Aorta (tissue), 5 donors: Measurements from ENCODE around the gene RYR1. TPM values are rescaled to one million over a fixed set of nuclear protein-coding genes. Genes with fewer than 3 reads are reported as not detected.

ENCODE experiments used
- ATAC-seq: fragments of 200-7000 bp; cut with Tn5 transposase; one replicate; pipeline ENCODE4 v1.9.1; 2022; ENCODE audit warnings: moderate library complexity; ENCODE audit not compliant: low FRiP score
- DNase-seq, 2 donors: peaks; one replicate each; pipeline ENCODE4 v3.0.0-alpha.2; 2020
- H3K27ac ChIP-seq, 2 donors: one replicate each; pipeline ENCODE4 v1.5.1; 2013; ENCODE audit warnings: low read length in 2 of 2, mild to moderate bottlenecking in 2 of 2, moderate library complexity in 2 of 2, control low read depth in 1 of 2, inconsistent platforms in 1 of 2, low read depth in 1 of 2
- H3K27me3 ChIP-seq, 2 donors: one replicate each; pipeline ENCODE4 v1.6.1; 2013; ENCODE audit warnings: control low read depth in 1 of 2, low read length in 1 of 2, mild to moderate bottlenecking in 1 of 2, moderate library complexity in 1 of 2; ENCODE audit not compliant: insufficient read depth in 2 of 2, control insufficient read depth in 1 of 2
- H3K36me3 ChIP-seq, 2 donors: one replicate each; pipeline ENCODE4 v1.6.1; 2013; ENCODE audit warnings: control low read depth in 1 of 2, low read length in 1 of 2, mild to moderate bottlenecking in 1 of 2; ENCODE audit not compliant: insufficient read depth in 2 of 2, control insufficient read depth in 1 of 2
- H3K4me1 ChIP-seq, 2 donors: one replicate each; pipeline ENCODE4 v1.6.1; 2013; ENCODE audit warnings: low read length in 2 of 2, control low read depth in 1 of 2, mild to moderate bottlenecking in 1 of 2, moderate library complexity in 1 of 2; ENCODE audit not compliant: insufficient read depth in 2 of 2, control insufficient read depth in 1 of 2
- H3K4me3 ChIP-seq, 2 donors: one replicate each; pipeline ENCODE4 v1.5.1; 2013; ENCODE audit warnings: low read length in 2 of 2, control low read depth in 1 of 2, mild to moderate bottlenecking in 1 of 2
- H3K9me3 ChIP-seq: one replicate; pipeline ENCODE4 v1.6.1; 2013; ENCODE audit warnings: mild to moderate bottlenecking, low read length; ENCODE audit not compliant: control insufficient read depth
- WGBS, 2 donors: extraction: QIAGEN DNeasy Blood & Tissue Kit; methylation state at CpG; one replicate each; pipeline ENCODE4 v1.1.7; 2013; 5-methylcytosine and 5-hydroxymethylcytosine counted together
- intact Hi-C, 2 donors: fragments of 100-400 bp; cut with DNase I; formaldehyde crosslinking; loops; one replicate each; pipeline versions ENCODE4 v1.14.2 to v1.15.0; 2022
- polyA plus RNA-seq, 2 donors: library from polyadenylated mRNA; stranded (reverse); fragments of 200-250 nt; gene quantifications; one replicate each; pipeline ENCODE4 v1.2.3, GENCODE V29; 2013
- total RNA-seq, 2 donors: library from RNA; stranded (reverse); fragmentation: NEBNext Ultra II Directional; extraction: Animal tissue kit (Norgen Biotek cat#: 25700); gene quantifications; one replicate each; pipeline ENCODE4 v1.2.1, GENCODE V29; 2021
- donor health status: healthy with polysubstance abuse.
- donor health status: Bipolar disorder and iron deficiency.
- donor health status: DM: no; HTN: no; CAD: no.
- donor health status: DM: no; HTN: no; CAD: no.
- donor health status: DM: yes; HTN: yes; CAD: no.

The RYR1 gene
- total and polyA plus RNA-seq, 4 donors: 0.38 to 5.4 (median 1.2) TPM

DNA sequence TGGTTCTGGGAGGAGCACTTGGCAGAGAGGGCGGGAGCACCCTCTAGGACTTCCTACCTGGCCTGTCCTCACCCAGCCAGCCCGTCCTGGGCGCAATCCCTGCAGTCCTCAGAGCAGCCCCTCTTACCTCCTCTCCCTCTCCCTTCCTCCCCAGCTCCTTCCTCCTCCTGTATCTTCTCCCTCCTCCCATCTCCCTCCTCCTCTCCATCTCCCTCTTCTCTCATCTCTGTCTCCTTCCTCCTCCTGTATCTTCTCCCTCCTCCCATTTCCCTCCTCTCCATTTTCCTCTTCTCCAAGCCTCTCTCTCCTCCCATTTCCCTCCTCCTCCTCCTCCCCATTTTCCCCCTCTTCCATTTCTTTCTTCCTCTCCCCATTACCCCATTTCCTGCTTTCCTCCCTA lies 89.8 kb downstream of the RYR1 start:
- WGBS, 2 donors: 86% methylated on average over 3 of the region's 3 CpGs

DNA sequence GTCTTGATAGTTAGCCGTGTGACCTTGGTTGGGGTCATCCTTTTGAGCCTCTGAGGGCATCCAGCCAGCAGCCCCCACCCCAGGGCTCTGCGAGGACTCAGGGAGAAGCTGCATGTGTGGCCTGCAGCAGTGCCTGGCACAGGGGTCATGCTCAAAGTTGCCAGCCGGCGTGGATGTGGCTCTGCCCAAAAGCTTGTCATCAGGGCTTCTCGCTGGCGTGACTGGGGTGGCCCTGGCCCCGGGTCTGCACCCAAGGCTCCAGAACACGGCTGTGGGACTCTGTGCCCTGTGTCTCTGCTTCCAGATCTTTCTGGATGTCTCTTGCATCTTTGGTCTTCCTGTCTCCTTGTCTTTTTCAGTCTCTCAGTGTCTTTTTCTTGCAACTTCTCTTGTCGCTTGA lies 90.9 kb downstream of the RYR1 start:
- DNase-seq (peak in 1 of 2 donors; percentile 45), ATAC-seq (no peak)
- intact Hi-C loops: no loop called here
- no peak overlapping the region for H3K4me3 ChIP-seq
- no peaks in the 10 kb centered on the region for H3K36me3 ChIP-seq
- H3K27me3 ChIP-seq: no peaks in the 10 kb centered on the region
- no peaks in the 10 kb centered on the region for H3K4me1 ChIP-seq
- no peak overlapping the region for H3K27ac ChIP-seq
- WGBS, 2 donors: 47 to 48% methylated on average over 9 of the region's 9 CpGs
- H3K9me3 ChIP-seq: no peaks in the 10 kb centered on the region

More for the DNA sequence above, 89.8 kb downstream of the RYR1 start:
- Histone ChIP-seq H3K36me3 (no peaks in the 10 kb centered on the region), H3K27ac (no peak overlapping the region), H3K4me3 (no peak overlapping the region), H3K4me1 (no peaks in the 10 kb centered on the region), H3K9me3 (no peaks in the 10 kb centered on the region), H3K27me3 (no peaks in the 10 kb centered on the region)
- intact Hi-C loops: no loop called here
- no peak for ATAC-seq
- no peak for DNase-seq

- Histone ChIP-seq H3K4me3 (no peak overlapping the region), H3K27ac (no peak overlapping the region), H3K27me3 (no peaks in the 10 kb centered on the region), H3K9me3 (no peaks in the 10 kb centered on the region), H3K4me1 (no peaks in the 10 kb centered on the region), H3K36me3 (no peaks in the 10 kb centered on the region)
- DNase-seq (peak in 1 of 2 donors; percentile 31), ATAC-seq (no peak)
- intact Hi-C loops: no loop called here
- WGBS, 2 donors: 97% methylated on average over 22 of the region's 22 CpGs
Measured at GRCh38 chr19:38524994-38525634, 91.6 kb downstream of the RYR1 start.

DNA sequence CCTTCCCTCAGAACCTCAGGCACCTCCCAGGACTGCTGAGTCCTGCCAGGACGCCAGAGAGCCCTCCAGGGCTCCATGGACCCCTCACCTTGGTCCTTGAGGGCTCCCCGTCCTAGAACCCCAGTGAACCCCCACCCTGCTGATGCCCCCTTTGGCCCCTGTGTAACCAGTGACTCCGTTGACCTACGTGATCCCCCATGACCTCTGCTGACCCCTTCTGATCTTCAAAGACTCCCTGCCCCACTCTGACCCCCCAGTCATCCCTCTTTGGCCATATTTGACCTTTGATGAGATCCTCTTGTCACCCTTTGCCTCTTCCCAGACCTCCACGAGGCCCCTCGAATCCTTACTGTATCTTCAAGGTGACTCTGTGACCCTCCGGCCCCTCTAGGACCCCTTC lies 92.9 kb downstream of the RYR1 start:
- H3K27ac ChIP-seq: no peak overlapping the region
- ATAC-seq: no peak
- no peak overlapping the region for H3K4me3 ChIP-seq
- intact Hi-C loops: no loop called here
- no peaks in the 10 kb centered on the region for H3K36me3 ChIP-seq
- H3K9me3 ChIP-seq: no peaks in the 10 kb centered on the region
- H3K27me3 ChIP-seq: no peaks in the 10 kb centered on the region
- 89 to 90% methylated on average over 7 of the region's 7 CpGs for WGBS, 2 donors
- peak in 1 of 2 donors; percentile 4 for DNase-seq
- H3K4me1 ChIP-seq: no peaks in the 10 kb centered on the region

DNA sequence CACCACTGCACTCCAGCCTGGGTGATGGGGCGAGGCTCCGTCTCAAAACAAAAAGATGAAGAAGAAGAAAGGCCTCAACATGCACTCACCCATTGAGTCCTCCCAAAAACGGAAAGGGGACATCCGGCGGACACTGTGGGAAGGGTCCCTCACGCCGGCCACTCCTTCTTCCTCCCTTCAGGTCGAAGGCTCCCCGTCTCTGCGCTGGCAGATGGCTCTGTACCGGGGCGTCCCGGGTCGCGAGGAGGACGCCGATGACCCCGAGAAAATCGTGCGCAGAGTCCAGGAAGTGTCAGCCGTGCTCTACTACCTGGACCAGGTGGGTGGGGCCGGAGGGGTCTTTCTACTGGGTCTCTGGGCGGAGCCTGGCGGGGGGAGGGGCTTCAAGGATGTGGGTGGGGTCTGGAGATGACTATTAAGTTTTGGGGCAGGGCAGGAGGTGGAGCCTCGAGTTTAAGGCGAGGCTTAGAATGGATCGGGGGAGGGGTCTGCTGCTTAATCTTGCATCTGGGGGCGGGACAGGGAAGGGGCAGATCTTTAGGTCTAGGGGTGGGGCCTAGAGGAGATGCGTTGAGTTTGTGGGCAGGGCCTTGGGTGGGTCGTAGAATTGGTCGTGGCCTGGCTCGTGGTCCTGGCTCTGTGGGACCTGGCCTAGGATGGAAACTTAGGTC lies 94.1 kb downstream of the RYR1 start:
- Histone ChIP-seq H3K27ac (no peak overlapping the region), H3K9me3 (no peaks in the 10 kb centered on the region), H3K36me3 (no peaks in the 10 kb centered on the region), H3K27me3 (no peaks in the 10 kb centered on the region), H3K4me1 (no peaks in the 10 kb centered on the region), H3K4me3 (no peak overlapping the region)
- intact Hi-C loops: no loop called here
- DNase-seq (no peak), ATAC-seq (no peak)
- WGBS, 2 donors: 70 to 74% methylated on average over 32 of the region's 32 CpGs

GRCh38 chr19:38528213-38528755 lies 94.8 kb downstream of the RYR1 start:
- H3K36me3 ChIP-seq: no peaks in the 10 kb centered on the region
- no peak overlapping the region for H3K27ac ChIP-seq
- no peak overlapping the region for H3K4me3 ChIP-seq
- ATAC-seq (no peak), DNase-seq (no peak)
- intact Hi-C loops: no loop called here
- no peaks in the 10 kb centered on the region for H3K27me3 ChIP-seq
- no peaks in the 10 kb centered on the region for H3K9me3 ChIP-seq
- no peaks in the 10 kb centered on the region for H3K4me1 ChIP-seq
- 77 to 79% methylated on average over 24 of the region's 24 CpGs for WGBS, 2 donors

DNA sequence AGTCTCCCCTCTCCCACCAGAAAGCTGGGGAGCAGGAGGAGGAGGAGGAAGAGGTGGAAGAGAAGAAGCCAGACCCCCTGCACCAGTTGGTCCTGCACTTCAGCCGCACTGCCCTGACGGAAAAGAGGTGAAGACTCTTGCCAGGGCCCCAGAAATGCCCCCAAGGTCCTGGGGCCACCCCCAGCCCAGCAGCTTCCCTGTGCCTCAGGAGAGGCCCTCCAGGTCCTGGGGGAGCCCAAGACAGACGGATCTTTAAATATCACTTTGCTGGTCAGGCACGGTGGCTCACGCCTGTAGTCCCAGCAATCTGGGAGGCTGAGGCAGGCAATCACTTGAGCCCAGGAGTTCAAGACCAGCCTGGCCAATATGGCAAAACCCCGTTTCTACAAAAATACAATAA lies 95.4 kb downstream of the RYR1 start:
- 87 to 94% methylated on average over 6 of the region's 6 CpGs for WGBS, 2 donors
- DNase-seq (no peak), ATAC-seq (no peak)
- H3K9me3 ChIP-seq: no peaks in the 10 kb centered on the region
- H3K36me3 ChIP-seq: no peaks in the 10 kb centered on the region
- no peaks in the 10 kb centered on the region for H3K4me1 ChIP-seq
- H3K27ac ChIP-seq: no peak overlapping the region
- intact Hi-C loops: no loop called here
- H3K4me3 ChIP-seq: no peak overlapping the region
- H3K27me3 ChIP-seq: no peaks in the 10 kb centered on the region

DNA sequence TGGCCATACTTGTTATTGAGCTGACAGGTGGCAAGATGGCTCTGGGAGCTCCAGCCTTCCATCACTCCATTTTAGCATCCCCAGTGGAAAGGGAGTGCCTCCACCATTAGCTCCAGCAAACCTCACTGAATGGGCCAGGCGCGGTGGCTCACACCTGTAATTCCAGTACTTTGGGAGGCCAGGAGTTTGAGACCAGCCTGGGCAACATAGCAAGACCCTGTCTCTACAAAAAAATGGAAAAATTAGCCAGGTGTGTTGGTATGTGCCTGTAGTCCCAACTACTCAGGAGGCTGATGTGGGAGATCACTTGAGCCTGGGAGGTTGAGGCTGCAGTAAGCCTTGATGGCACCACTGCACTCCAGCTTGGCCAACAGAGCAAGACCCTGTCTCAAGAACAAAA lies 98.0 kb downstream of the RYR1 start:
- no peaks in the 10 kb centered on the region for H3K36me3 ChIP-seq
- no peaks in the 10 kb centered on the region for H3K27me3 ChIP-seq
- DNase-seq: no peak
- no peak for ATAC-seq
- no peak overlapping the region for H3K4me3 ChIP-seq
- H3K4me1 ChIP-seq: no peaks in the 10 kb centered on the region
- no peak overlapping the region for H3K27ac ChIP-seq
- peaks cover 9% of the 10 kb centered on the region for H3K9me3 ChIP-seq
- intact Hi-C loops: no loop called here
- 96 to 98% methylated on average over 2 of the region's 2 CpGs for WGBS, 2 donors

DNA sequence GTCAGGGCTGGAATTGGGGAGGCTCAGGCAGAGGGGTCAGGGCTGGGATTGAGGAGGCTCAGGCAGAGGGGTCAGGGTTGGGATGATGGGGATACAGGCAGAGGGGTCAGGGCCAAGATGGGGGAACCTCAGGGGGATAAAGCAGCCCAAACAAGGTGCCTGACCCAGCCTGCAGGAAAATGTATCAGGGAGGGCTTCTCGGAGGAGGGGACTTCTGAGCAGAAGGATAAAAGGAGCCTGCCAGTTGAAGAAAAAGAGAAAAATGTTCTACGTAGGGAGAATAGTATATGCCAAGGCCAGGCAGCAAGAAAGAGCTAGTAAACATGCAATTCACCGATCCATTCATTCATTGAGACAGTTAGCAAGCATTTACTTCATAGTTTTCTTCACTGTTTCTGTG lies 99.4 kb downstream of the RYR1 start:
- 73 to 75% methylated on average over 3 of the region's 3 CpGs for WGBS, 2 donors

More for the DNA sequence above, 99.4 kb downstream of the RYR1 start:
- Histone ChIP-seq H3K9me3 (peaks cover 9% of the 10 kb centered on the region), H3K36me3 (no peaks in the 10 kb centered on the region), H3K27ac (no peak overlapping the region), H3K4me1 (no peaks in the 10 kb centered on the region), H3K27me3 (no peaks in the 10 kb centered on the region), H3K4me3 (no peak overlapping the region)
- DNase-seq: no peak
- ATAC-seq: no peak
- intact Hi-C loops: no loop called here
